Activated B cell treated with CpG ODN at 0.5 μM for 24 hours (primary cell): ENCODE data around the gene LYRM1. TPM values are rescaled to one million over a fixed set of nuclear protein-coding genes. Genes with fewer than 3 reads are reported as not detected.
"Not testable (repeated sequence)": the region's sequence is repeated elsewhere in the genome, so short reads cannot be mapped to it uniquely, and the experiment has no call there.

Source experiments
- ATAC-seq: fragments of 200-7000 bp; cut with Tn5 transposase; one replicate; pipeline ENCODE4 v1.10.0; 2021; ENCODE audit warnings: low read depth, mild to moderate bottlenecking, moderate library complexity
- CTCF ChIA-PET: fragments of 350-600 bp; sonication (Branson Sonifier 250); formaldehyde crosslinking; loops from one replicate; lab custom pipeline; 2021; ENCODE audit warnings: antibody characterized with exemption; lab: Charles Lee
- POLR2A ChIA-PET: fragments of 350-600 bp; sonication (Branson Sonifier 250); formaldehyde crosslinking; loops from one replicate; lab custom pipeline; 2021; ENCODE audit warnings: antibody characterized with exemption; lab: Charles Lee
- DNase-seq: peaks from one replicate; pipeline ENCODE4 v3.0.0; 2022
- H3K27ac Mint-ChIP-seq: one replicate; pipeline ENCODE4 v1.8.0; 2020; ENCODE audit warnings: mixed read lengths
- H3K27me3 Mint-ChIP-seq: one replicate; pipeline ENCODE4 v1.8.0; 2021; ENCODE audit warnings: mixed read lengths
- H3K36me3 Mint-ChIP-seq: one replicate; pipeline ENCODE4 v1.8.0; 2021; ENCODE audit warnings: low read depth, mixed read lengths
- H3K4me1 Mint-ChIP-seq: one replicate; pipeline ENCODE4 v1.8.0; 2021; ENCODE audit warnings: mixed read lengths
- H3K4me3 Mint-ChIP-seq: one replicate; pipeline ENCODE4 v1.8.0; 2020; ENCODE audit warnings: mild to moderate bottlenecking, mixed read lengths
- H3K9me3 Mint-ChIP-seq: one replicate; pipeline ENCODE4 v1.8.0; 2020; ENCODE audit warnings: mixed read lengths
- CTCF ChIP-seq: fragments of 200-600 bp; IDR thresholded peaks from one replicate; pipeline ENCODE4 v1.8.0; 2022; ENCODE audit warnings: antibody characterized with exemption, mild to moderate bottlenecking
- intact Hi-C: fragments of 100-400 bp; cut with micrococcal nuclease; formaldehyde crosslinking; loops from one replicate; pipeline ENCODE4 v1.15.1; 2024
- total RNA-seq: library from RNA; stranded (reverse); gene quantifications from 2 replicates; pipeline ENCODE4 v1.2.3, GENCODE V29; 2022

Gene LYRM1
- total RNA-seq, 1 donor from 2014 or later: 20.7 TPM

- intact Hi-C loops: loop anchor here (10.0 kb wide), 1 partner anchor 65 kb away; no protein-coding TSS in a partner anchor
- Mint-ChIP-seq H3K4me3 (no peak overlapping the region), H3K9me3 (no peaks in the 10 kb centered on the region), H3K36me3 (no peaks in the 10 kb centered on the region), H3K27me3 (no peaks in the 10 kb centered on the region), H3K27ac (no peak overlapping the region), H3K4me1 (peaks cover 2% of the 10 kb centered on the region)
- CTCF ChIA-PET: no interaction called here
- POLR2A ChIA-PET: no interaction called here
- DNase-seq: no peak
- ATAC-seq: no peak
- TF ChIP-seq CTCF: no peak
These were observed 39.0 kb downstream of the LYRM1 start for GRCh38 chr16:20939611-20940010.

GRCh38 chr16:20940871-20941635 lies 40.5 kb downstream of the LYRM1 start:
- H3K4me3 Mint-ChIP-seq: no peak overlapping the region

GRCh38 chr16:20941636-20941926 lies 41.0 kb downstream of the LYRM1 start:
- TF ChIP-seq CTCF: no peak
- Mint-ChIP-seq H3K27ac (no peak overlapping the region), H3K4me1 (peaks cover 2% of the 10 kb centered on the region), H3K27me3 (no peaks in the 10 kb centered on the region), H3K9me3 (no peaks in the 10 kb centered on the region), H3K36me3 (no peaks in the 10 kb centered on the region), H3K4me3 (no peak overlapping the region)
- DNase-seq: no peak
- ChIA-PET CTCF (no interaction called here), POLR2A (no interaction called here)
- no peak for ATAC-seq
- intact Hi-C loops: loop anchor here (10.0 kb wide), 1 partner anchor 67 kb away; no protein-coding TSS in a partner anchor

More at GRCh38 chr16:20940871-20941635, 40.5 kb downstream of the LYRM1 start:
- ATAC-seq (no peak), DNase-seq (no peak)
- ChIA-PET CTCF (no interaction called here), POLR2A (no interaction called here)
- Mint-ChIP-seq H3K9me3 (no peaks in the 10 kb centered on the region), H3K4me1 (peaks cover 2% of the 10 kb centered on the region), H3K27ac (no peak overlapping the region), H3K27me3 (no peaks in the 10 kb centered on the region), H3K36me3 (no peaks in the 10 kb centered on the region)
- no peak for TF ChIP-seq CTCF
- intact Hi-C loops: loop anchor here (10.0 kb wide), 1 partner anchor 66 kb away; no protein-coding TSS in a partner anchor

GRCh38 chr16:20942256-20942655 lies 41.7 kb downstream of the LYRM1 start:
- H3K36me3 Mint-ChIP-seq: no peaks in the 10 kb centered on the region
- no peaks in the 10 kb centered on the region for H3K9me3 Mint-ChIP-seq
- no peaks in the 10 kb centered on the region for H3K27me3 Mint-ChIP-seq
- no peak for ATAC-seq
- ChIA-PET POLR2A (interaction anchor here (0.7 kb wide), 1 partner anchor 91 kb away, joined by 9 read pairs; no protein-coding TSS in a partner anchor), CTCF (no interaction called here)
- H3K27ac Mint-ChIP-seq: no peak overlapping the region
- H3K4me3 Mint-ChIP-seq: no peak overlapping the region
- DNase-seq: no peak
- no peak for TF ChIP-seq CTCF
- peaks cover 2% of the 10 kb centered on the region for H3K4me1 Mint-ChIP-seq
- intact Hi-C loops: loop anchor here (10.0 kb wide), 1 partner anchor 67 kb away; no protein-coding TSS in a partner anchor

GRCh38 chr16:20944861-20945574 lies 44.4 kb downstream of the LYRM1 start:
- peaks cover 2% of the 10 kb centered on the region for H3K4me1 Mint-ChIP-seq
- no peak overlapping the region for H3K27ac Mint-ChIP-seq
- ChIA-PET CTCF (interaction anchor here (1.6 kb wide), 1 partner anchor 95 kb away, joined by 5 read pairs; no protein-coding TSS in a partner anchor), POLR2A (no interaction called here)
- no peaks in the 10 kb centered on the region for H3K9me3 Mint-ChIP-seq
- H3K36me3 Mint-ChIP-seq: no peaks in the 10 kb centered on the region
- intact Hi-C loops: loop anchor here (1.0 to 10.0 kb wide), 2 partner anchors 70 to 95 kb away; no protein-coding TSS in a partner anchor
- no peaks in the 10 kb centered on the region for H3K27me3 Mint-ChIP-seq
- TF ChIP-seq CTCF: no peak
- no peak overlapping the region for H3K4me3 Mint-ChIP-seq
- no peak for ATAC-seq
- no peak for DNase-seq

GRCh38 chr16:20945575-20945875 lies 45.0 kb downstream of the LYRM1 start:
- H3K27me3 Mint-ChIP-seq, ATAC-seq, H3K9me3 Mint-ChIP-seq, DNase-seq, H3K4me1 Mint-ChIP-seq, H3K27ac Mint-ChIP-seq, CTCF ChIA-PET, H3K4me3 Mint-ChIP-seq, POLR2A ChIA-PET, H3K36me3 Mint-ChIP-seq: not testable (repeated sequence)
- intact Hi-C loops: loop anchor here (1.0 to 10.0 kb wide), 2 partner anchors 71 to 95 kb away; no protein-coding TSS in a partner anchor
